ENCODE measurements around the gene ACBD3.

DNA sequence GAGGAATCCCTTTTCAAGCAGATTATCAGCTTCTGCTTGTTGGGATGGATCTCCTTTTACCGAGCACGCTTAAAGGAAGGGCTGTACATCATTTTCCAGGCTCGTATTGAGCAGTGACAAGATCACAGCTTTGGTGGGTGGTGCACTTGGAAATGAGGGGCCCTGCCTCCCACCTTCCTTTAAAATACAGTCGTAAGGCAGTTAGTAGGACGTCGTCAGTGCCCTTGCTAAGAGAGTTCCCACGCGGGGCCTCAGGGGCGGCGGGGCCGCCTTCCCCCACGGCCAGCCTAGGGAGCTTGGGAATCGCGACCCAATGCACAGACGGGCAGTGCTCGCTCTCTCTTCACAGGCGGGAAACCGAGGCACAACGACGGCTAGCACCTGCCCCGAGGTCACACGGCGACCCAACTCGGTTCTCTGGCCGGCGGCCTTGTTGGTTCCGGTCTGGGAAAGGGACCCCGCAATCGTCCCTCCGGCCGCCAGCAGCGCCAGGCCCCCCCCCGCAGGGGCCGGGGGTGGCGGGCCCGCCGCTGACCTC lies 65.4 kb downstream of the ACBD3 start:
- TF ChIP-seq POLR2A (IDR thresholded peaks at IDR 0.05) = no peak
- TF ChIP-seq, protein P1, sequence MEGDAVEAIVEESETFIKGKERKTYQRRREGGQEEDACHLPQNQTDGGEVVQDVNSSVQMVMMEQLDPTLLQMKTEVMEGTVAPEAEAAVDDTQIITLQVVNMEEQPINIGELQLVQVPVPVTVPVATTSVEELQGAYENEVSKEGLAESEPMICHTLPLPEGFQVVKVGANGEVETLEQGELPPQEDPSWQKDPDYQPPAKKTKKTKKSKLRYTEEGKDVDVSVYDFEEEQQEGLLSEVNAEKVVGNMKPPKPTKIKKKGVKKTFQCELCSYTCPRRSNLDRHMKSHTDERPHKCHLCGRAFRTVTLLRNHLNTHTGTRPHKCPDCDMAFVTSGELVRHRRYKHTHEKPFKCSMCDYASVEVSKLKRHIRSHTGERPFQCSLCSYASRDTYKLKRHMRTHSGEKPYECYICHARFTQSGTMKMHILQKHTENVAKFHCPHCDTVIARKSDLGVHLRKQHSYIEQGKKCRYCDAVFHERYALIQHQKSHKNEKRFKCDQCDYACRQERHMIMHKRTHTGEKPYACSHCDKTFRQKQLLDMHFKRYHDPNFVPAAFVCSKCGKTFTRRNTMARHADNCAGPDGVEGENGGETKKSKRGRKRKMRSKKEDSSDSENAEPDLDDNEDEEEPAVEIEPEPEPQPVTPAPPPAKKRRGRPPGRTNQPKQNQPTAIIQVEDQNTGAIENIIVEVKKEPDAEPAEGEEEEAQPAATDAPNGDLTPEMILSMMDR (IDR thresholded peaks at IDR 0.05) = no peak

All from esophagus squamous epithelium (tissue), 4 donors.